ENCODE data around the gene NHP2. TPM values are rescaled to one million over a fixed set of nuclear protein-coding genes. Genes with fewer than 3 reads are reported as not detected.
"Not testable (repeated sequence)": the region's sequence is repeated elsewhere in the genome, so short reads cannot be mapped to it uniquely, and the experiment has no call there.

NHP2 gene
- polyA plus RNA-seq, 3 donors: 96.2 to 107 (median 102) TPM

DNA sequence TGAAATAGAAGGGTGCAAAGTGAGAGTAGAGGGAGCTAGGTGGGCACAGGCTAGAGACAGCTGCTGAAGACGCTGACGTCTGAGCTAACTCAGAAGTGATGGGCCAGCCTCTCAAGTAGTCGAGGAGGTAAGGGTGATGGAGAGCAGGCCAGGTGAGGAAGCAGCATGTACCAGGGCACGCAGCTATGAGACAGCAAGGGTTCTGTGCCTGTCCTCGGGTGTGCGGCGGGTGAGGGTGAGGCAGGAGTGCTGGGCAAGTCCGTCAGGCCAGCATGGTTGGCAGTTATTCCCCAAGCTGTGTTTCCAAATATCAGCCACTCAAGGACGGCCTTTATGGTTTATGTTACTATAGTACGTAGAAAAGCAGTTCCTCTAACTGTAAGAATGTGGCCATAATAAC is 16.7 kb downstream of the NHP2 start:
- no peak for DNase-seq (ENCODE audit: low read depth in 3 of 3, low spot score in 2 of 3)

GRCh38 chr5:178131446-178131996 is 22.2 kb downstream of the NHP2 start:
- DNase-seq (ENCODE audit: low read depth in 3 of 3, low spot score in 2 of 3): no peak

- DNase-seq (ENCODE audit: low read depth in 3 of 3, low spot score in 2 of 3): peak in 1 of 3 donors; percentile 64
These were observed 22.9 kb downstream of the NHP2 start, which contains the start of gene RMND5B for GRCh38 chr5:178130576-178131445. RMND5B (plus strand) TSS chr5:178131014; CDS start chr5:178138120, 7,106 bp downstream.

GRCh38 chr5:178130234-178130575 is 23.5 kb downstream of the NHP2 start:
- not testable (repeated sequence) for DNase-seq (ENCODE audit: low read depth in 3 of 3, low spot score in 2 of 3)

- DNase-seq (ENCODE audit: low read depth in 3 of 3, low spot score in 2 of 3): no peak
These were observed 24.4 kb downstream of the NHP2 start for GRCh38 chr5:178129296-178129695.

DNA sequence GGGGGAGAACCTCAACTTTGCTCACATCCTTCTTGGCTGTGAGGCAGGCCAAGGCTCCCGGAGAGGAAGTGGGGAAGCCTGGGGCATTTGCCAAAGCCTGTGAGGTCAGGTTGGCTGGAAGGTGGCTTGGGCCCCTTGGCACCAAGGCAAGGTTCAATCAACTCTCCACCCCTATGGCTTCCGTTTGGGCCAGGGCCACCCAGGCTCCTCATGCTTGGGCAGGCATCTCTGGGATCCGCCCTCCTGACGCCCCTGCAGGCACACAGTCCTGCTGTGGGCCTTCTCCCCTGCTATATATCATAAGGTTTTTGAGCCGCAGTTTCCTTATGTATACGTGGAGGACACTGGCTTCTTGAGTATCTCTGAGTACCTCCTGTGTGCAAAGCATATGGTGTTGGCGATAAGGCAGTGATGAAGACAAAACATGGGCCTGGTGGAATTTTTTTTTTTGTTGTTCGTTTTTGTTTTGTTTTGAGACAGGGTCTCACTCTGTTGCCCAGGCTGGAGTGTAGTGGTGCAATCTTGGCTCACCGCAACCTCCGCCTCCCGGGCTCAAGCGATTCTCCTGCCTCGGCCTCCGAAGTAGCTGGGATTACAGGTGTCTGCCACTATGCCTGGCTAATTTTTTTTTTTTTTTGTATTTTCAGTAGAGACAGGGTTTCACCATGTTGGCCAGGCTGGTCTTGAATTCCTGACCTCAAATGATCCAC is 26.2 kb downstream of the NHP2 start:
- not testable (repeated sequence) for DNase-seq (ENCODE audit: low read depth in 3 of 3, low spot score in 2 of 3)

DNA sequence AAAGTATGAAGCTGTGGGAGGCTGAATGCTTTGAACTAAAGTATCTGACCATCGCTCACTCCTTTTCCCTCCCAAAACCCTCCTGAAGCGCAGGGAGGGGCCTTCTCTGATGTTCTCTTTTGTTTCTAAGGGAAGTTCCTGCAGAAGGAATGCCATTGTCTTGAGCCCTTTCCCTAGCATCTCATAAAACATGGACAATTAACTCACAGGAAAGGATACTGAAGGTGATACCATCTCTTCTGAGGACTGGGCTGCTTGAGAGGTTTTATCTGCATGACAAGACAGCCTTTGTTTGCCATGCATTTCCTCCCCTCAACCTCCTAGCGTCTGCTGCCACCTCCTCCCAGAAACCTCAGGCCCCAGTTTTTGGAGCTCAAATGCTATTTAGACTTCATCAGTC is 27.1 kb downstream of the NHP2 start:
- no peak for DNase-seq (ENCODE audit: low read depth in 3 of 3, low spot score in 2 of 3)

- DNase-seq (ENCODE audit: low read depth in 3 of 3, low spot score in 2 of 3): no peak
These were observed 28.3 kb downstream of the NHP2 start for GRCh38 chr5:178125253-178125906.

- DNase-seq (ENCODE audit: low read depth in 3 of 3, low spot score in 2 of 3): no peak
These were observed 29.4 kb downstream of the NHP2 start for GRCh38 chr5:178123966-178124925.

DNA sequence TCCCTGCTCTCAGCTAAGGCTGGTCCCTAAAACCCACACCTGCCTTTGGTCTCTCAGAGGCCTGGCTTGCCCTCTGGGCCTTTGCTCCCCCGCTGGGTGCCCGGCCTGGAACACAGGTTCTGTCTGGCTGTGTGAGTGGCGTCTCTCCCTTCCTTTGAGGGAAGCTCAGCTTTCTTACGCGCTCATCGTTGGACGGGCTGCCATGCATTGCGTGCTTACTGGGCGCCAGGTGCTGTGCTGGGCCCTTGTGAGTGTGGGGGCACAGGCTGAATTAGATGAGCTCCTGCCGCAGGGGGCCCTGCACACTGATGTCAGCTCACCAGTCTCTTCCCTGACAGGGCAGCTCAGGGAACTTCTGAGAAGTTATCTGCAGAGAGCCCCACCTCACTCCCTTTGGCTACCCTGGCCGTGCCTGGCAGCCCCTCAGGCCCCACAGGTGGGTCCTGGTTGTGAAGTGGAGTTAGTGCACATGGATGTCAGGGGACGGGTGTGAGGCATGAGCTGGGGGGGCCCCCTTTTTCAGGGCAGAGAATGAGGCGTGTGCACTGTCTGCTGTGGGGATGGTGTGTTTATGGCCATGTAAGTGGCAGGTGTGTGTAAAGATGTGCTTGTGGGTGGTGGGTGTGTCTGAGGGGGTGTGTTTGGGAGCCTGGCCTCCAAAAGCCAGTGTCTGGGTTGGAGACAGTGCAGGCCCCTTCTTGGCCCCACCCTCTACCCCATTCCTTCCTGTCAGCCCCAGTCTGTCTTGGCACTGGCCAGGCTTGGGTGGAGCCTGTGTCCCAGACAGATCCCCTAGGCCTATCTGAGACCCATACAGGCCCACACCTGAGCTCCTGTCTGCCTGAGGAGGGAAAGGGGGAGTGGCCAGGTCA is 30.4 kb downstream of the NHP2 start:
- no peak for DNase-seq (ENCODE audit: low read depth in 3 of 3, low spot score in 2 of 3)

DNA sequence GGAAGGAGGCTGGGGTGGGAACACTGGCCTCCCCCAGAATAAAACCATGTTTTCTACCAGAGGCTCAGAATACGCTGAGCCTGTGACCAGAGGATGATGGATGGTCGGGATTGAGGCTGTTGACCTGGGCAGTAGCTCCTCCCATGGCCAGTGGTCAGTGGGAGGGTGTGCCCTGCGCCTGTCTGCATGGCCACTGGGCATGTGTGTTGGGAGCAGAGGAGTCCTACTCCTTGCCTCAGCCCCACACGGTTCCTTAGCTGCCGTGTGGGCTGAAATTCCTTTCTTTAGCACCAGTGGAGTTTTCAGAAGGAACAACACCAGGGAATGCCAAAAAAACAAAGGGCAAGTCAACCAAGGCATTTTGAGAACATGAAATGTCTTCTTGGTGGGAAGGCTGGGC is 31.3 kb downstream of the NHP2 start:
- DNase-seq (ENCODE audit: low read depth in 3 of 3, low spot score in 2 of 3): no peak

DNA sequence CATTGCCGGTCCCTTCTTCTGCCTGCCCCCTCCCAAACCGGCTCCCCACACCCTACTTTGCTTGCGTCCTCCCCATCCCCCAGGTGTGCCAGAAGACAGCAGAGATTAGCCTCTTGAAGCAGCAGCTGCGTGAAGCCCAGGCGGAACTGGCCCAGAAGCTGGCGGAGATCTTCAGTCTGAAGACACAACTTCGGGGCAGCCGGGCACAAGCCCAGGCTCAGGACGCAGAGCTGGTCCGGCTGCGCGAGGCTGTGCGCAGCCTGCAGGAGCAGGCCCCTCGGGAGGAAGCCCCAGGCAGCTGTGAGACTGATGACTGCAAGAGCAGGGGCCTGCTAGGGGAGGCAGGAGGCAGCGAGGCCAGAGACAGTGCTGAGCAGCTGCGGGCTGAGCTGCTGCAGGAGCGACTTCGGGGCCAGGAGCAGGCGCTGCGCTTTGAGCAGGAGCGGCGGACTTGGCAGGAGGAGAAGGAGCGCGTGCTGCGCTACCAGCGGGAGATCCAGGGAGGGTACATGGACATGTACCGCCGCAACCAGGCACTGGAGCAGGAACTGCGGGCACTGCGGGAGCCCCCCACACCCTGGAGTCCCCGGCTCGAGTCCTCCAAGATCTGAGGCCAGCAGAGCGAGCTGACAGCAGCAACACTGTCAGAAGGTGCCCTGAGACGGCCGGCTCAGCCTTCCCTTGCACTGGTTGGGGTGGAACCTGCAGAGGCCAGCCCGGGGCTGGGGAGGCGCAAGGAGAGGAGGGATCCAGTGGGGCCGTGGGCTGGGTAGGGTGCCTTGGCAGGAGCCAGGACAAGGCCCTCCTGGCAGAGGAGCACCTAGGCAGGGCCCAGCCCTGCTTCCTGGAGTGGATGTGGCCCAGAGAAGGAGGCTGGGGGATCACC is 32.1 kb downstream of the NHP2 start:
- DNase-seq (ENCODE audit: low read depth in 3 of 3, low spot score in 2 of 3): no peak

DNA sequence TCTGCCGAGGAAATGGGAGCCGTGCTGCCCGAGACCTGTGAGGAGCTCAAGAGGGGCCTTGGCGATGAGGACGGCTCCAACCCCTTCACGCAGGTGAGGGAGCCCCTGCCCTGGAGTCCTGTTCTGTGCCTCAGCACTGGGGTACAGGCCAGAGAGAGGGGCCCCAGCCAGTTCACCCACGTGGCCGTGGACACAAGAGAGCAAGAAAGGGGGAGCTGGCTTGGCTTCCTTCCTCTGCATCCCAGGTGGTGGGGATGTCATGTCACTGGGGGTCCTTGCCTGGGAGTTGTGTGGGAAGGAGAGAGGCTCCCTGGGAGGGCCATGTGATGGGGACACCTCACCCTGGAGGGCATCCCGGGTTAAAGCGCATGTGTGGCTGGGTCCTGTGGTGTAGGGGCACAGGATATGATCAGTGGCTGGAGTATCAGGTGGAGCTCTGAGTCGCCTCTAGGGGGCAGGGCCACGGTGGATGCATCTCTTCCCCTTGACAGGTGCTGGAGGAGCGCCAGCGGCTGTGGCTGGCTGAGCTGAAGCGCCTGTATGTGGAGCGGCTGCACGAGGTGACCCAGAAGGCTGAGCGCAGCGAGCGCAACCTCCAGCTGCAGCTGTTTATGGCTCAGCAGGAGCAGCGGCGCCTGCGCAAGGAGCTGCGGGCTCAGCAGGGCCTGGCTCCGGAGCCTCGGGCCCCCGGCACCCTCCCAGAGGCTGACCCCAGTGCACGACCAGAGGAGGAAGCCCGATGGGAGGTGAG is 32.9 kb downstream of the NHP2 start:
- peak in 2 of 3 donors; percentile 74 to 83 for DNase-seq (ENCODE audit: low read depth in 3 of 3, low spot score in 2 of 3)

DNA sequence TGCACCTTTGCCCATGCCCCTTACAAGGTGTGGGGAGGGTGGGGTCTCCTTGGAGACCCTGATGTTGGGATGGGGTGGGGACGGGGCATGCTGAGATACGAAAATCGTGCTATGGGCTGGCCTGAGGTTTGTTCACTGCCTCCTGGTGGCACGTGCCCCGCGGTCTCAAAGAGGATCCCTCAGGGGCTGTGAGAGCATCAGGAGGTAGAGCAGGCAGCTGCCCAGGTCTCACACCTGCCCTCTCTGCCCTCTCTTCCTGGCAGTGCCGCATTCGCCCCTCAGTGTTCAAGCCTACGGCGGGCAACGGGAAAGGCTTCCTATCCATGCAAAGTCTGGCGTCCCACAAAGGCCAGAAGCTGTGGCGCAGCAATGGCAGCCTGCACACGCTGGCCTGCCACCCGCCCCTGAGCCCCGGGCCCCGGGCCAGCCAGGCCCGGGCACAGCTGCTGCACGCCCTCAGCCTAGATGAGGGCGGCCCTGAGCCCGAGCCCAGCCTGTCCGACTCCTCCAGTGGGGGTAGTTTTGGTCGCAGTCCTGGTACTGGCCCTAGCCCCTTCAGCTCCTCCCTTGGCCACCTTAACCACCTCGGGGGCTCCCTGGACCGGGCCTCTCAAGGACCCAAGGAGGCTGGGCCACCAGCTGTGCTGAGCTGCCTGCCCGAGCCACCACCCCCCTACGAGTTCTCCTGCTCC is 33.6 kb downstream of the NHP2 start:
- DNase-seq (ENCODE audit: low read depth in 3 of 3, low spot score in 2 of 3): no peak

- DNase-seq (ENCODE audit: low read depth in 3 of 3, low spot score in 2 of 3): no peak
These were observed 35.6 kb downstream of the NHP2 start for GRCh38 chr5:178117923-178118701.

Measured in right renal cortex interstitium (tissue), 3 donors.